ENCODE data around the gene CRYL1. TPM values are rescaled to one million over a fixed set of nuclear protein-coding genes. Genes with fewer than 3 reads are reported as not detected.

CRYL1 gene
- total RNA-seq, 1 experiment from 2014 or later = 26.5 TPM

DNA sequence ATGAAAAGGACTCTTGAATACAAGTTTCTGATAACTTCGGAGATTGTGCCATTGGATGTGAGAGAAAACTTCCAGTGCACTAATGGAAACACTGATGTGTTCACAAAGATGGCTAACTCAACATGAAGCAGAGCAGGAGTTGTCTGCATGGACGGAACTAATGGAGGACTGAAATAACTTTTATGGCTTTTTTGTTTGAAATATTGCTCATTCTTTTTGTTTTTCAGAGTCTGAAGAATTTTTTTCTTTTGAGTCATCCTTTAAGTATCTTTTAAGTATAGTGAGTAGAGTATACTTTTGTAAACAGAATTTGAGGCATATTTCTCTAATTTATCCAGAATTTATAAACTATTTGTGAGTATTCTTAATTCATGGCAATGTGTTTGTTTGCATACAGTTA is 25.7 kb downstream of the CRYL1 start:
- H3K27ac ChIP-seq (ENCODE audit: low read depth, low read length) = no peak overlapping the region

DNA sequence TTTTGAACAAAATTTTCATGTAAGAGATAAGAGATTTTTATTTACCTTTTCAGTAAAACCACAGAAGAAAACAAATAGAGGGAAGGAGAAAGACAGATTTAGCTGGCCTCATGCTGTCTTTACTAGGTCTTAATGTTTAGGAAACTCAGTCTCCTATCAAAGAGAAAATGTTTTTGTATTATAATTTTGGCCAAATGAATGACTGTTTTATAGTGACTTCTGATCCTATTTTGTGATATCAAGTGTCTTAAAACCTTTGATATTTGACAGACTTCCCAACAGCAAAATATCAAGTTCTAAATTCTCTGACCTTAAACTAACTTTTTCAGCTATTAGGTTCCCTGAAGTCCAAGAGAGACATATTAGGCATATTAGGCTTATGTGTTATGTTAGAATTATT is 27.0 kb downstream of the CRYL1 start:
- Histone ChIP-seq H3K9me2 (ENCODE audit: insufficient read depth) (no peaks in the 10 kb centered on the region), H3K79me2 (ENCODE audit: insufficient read depth, low read length) (no peaks in the 10 kb centered on the region), H3K9me3 (ENCODE audit: control insufficient read depth in 1 of 2, insufficient read depth in 1 of 2, low read depth in 1 of 2, low read length in 2 of 2) (no peaks in the 10 kb centered on the region), H3K27me3 (ENCODE audit: insufficient read depth, low read length) (no peaks in the 10 kb centered on the region), H3K4me1 (ENCODE audit: control insufficient read depth in 1 of 2, insufficient read depth in 2 of 2, low read length in 2 of 2) (peaks cover 0 to 5% of the 10 kb centered on the region in 2 experiments; a peak in 1 of 4 replicates), H3K9ac (ENCODE audit: low read length) (no peak overlapping the region), H3K36me3 (ENCODE audit: control insufficient read depth in 1 of 2, insufficient read depth in 2 of 2, low read length in 2 of 2) (no peaks in the 10 kb centered on the region), H4K20me1 (ENCODE audit: insufficient read depth) (no peaks in the 10 kb centered on the region), H3K27ac (ENCODE audit: low read depth, low read length) (no peak overlapping the region), H2AFZ (ENCODE audit: low read depth, low read length, poor library complexity, severe bottlenecking) (no peak overlapping the region), H3K4me3 (replicated peaks in 1 of 2; ENCODE audit: low read depth in 1 of 2, low read length in 2 of 2) (no peak overlapping the region), H3K4me2 (ENCODE audit: low read length) (no peak overlapping the region)
- POLR2A ChIA-PET = no interaction called here
- no TSS peak for BruUV-seq (replicated peaks)
- ATAC-seq = no peak
- intact Hi-C loops (cut with micrococcal nuclease) = loop anchor here (5.0 kb wide), 2 partner anchors 214 to 979 kb away; no protein-coding TSS in a partner anchor
- TF ChIP-seq, protein P1, sequence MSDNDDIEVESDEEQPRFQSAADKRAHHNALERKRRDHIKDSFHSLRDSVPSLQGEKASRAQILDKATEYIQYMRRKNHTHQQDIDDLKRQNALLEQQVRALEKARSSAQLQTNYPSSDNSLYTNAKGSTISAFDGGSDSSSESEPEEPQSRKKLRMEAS (IDR thresholded peaks at IDR 0.05) = no peak
- RAD21 ChIA-PET (ENCODE audit: low non-redundant PET in 1 of 2, low total read pairs in 2 of 2, uncharacterized antibody in 2 of 2, unreplicated experiment in 2 of 2) = no interaction called here
- CTCF ChIA-PET = interaction anchor here (0.7 to 1.6 kb wide), 2 partner anchors 330 to 371 kb away, joined by 4 to 5 read pairs; no protein-coding TSS in a partner anchor
- no peak for DNase-seq (ENCODE audit: low read depth, low spot score)

More for the DNA sequence above, 25.7 kb downstream of the CRYL1 start:
- Histone ChIP-seq H3K9me3 (ENCODE audit: control insufficient read depth in 1 of 2, insufficient read depth in 1 of 2, low read depth in 1 of 2, low read length in 2 of 2) (no peaks in the 10 kb centered on the region), H3K9ac (ENCODE audit: low read length) (no peak overlapping the region), H3K4me1 (ENCODE audit: control insufficient read depth in 1 of 2, insufficient read depth in 2 of 2, low read length in 2 of 2) (peaks cover 0 to 5% of the 10 kb centered on the region in 2 experiments; a peak in 1 of 4 replicates), H3K4me3 (replicated peaks in 1 of 2; ENCODE audit: low read depth in 1 of 2, low read length in 2 of 2) (no peak overlapping the region), H3K36me3 (ENCODE audit: control insufficient read depth in 1 of 2, insufficient read depth in 2 of 2, low read length in 2 of 2) (no peaks in the 10 kb centered on the region), H3K27me3 (ENCODE audit: insufficient read depth, low read length) (no peaks in the 10 kb centered on the region), H4K20me1 (ENCODE audit: insufficient read depth) (no peaks in the 10 kb centered on the region), H3K4me2 (ENCODE audit: low read length) (no peak overlapping the region), H3K79me2 (ENCODE audit: insufficient read depth, low read length) (no peaks in the 10 kb centered on the region), H2AFZ (ENCODE audit: low read depth, low read length, poor library complexity, severe bottlenecking) (no peak overlapping the region), H3K9me2 (ENCODE audit: insufficient read depth) (no peaks in the 10 kb centered on the region)
- intact Hi-C loops (cut with micrococcal nuclease) = loop anchor here (5.0 kb wide), 2 partner anchors 212 to 977 kb away; no protein-coding TSS in a partner anchor
- ATAC-seq (no peak), DNase-seq (ENCODE audit: low read depth, low spot score) (no peak)
- no peak for TF ChIP-seq TCF7L2 (IDR thresholded peaks at IDR 0.05; ENCODE audit: borderline replicate concordance, extremely low read depth, insufficient read depth, insufficient read length)
- TF ChIP-seq EGR1 (IDR thresholded peaks at IDR 0.05; ENCODE audit: low read depth) = no peak
- no peak for TF ChIP-seq CEBPB (IDR thresholded peaks at IDR 0.05; ENCODE audit: low read depth)
- no peak for TF ChIP-seq EZH2 (IDR thresholded peaks at IDR 0.05)
- TF ChIP-seq SRF (IDR thresholded peaks at IDR 0.05; ENCODE audit: low read depth) = no peak
- TF ChIP-seq SP1 (IDR thresholded peaks at IDR 0.05; ENCODE audit: low read depth) = no peak
- TF ChIP-seq POLR2AphosphoS5 (IDR thresholded peaks at IDR 0.05; ENCODE audit: low read depth, low read length) = no peak
- TF ChIP-seq, protein P2, sequence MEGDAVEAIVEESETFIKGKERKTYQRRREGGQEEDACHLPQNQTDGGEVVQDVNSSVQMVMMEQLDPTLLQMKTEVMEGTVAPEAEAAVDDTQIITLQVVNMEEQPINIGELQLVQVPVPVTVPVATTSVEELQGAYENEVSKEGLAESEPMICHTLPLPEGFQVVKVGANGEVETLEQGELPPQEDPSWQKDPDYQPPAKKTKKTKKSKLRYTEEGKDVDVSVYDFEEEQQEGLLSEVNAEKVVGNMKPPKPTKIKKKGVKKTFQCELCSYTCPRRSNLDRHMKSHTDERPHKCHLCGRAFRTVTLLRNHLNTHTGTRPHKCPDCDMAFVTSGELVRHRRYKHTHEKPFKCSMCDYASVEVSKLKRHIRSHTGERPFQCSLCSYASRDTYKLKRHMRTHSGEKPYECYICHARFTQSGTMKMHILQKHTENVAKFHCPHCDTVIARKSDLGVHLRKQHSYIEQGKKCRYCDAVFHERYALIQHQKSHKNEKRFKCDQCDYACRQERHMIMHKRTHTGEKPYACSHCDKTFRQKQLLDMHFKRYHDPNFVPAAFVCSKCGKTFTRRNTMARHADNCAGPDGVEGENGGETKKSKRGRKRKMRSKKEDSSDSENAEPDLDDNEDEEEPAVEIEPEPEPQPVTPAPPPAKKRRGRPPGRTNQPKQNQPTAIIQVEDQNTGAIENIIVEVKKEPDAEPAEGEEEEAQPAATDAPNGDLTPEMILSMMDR (IDR thresholded peaks at IDR 0.05 in 2 of 3, conservative IDR thresholded peaks at IDR 0.05 in 1 of 3; ENCODE audit: borderline replicate concordance in 1 of 3, insufficient read depth in 1 of 3, low read depth in 2 of 3, low read length in 2 of 3) = no peak
- no peak for TF ChIP-seq FOSL1 (IDR thresholded peaks at IDR 0.05; ENCODE audit: low read depth)
- RAD21 ChIA-PET (ENCODE audit: low non-redundant PET in 1 of 2, low total read pairs in 2 of 2, uncharacterized antibody in 2 of 2, unreplicated experiment in 2 of 2) = no interaction called here
- CTCF ChIA-PET = interaction anchor here (1.5 to 1.6 kb wide), 2 partner anchors 329 to 425 kb away, joined by 4 to 5 read pairs; no protein-coding TSS in a partner anchor
- POLR2A ChIA-PET = no interaction called here
- BruUV-seq (replicated peaks) = no TSS peak

Measured in HCT116 (cell line).